ENCODE measurements around the gene SREK1IP1. TPM values are rescaled to one million over a fixed set of nuclear protein-coding genes. Genes with fewer than 3 reads are reported as not detected.

Gene SREK1IP1
- total and polyA plus RNA-seq, 9 of the 15 experiments (the other 6 are each of a cell fraction or from before 2014, with no cell fraction given), result 6.9 to 45.2 (median 21.7) TPM

DNA sequence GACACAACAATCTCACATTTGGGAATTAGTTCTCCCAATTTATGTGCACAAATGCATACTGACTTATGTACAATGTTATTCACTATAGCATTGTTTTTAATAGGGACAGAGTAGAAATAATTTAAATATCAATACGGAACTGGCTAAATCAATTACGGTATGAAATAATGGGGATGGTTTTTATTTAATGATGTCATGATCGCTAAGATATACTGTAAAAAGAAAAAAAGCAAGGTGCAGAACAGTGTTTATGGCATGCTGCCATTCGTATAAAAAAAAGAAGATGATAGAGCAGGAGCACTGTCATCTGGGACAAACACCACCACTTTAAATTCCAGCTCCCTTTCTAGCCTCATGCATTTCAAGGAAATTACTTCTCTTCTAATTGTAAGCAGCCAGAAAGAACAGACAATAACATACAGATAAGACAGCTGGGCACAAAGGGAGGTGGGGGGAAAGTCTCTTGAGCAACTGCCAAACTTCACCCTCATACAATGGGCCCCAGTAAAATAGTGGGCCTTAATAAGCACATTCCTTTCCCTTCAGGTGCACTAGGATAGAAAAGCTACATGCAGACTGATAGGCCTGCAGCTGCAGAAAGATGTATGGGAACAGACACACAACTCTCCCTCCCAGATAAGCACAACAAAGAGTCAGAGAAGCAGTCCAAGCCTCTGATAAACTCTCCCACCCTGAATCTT, 8.4 kb downstream of the SREK1IP1 start (continued):
- TF ChIP-seq, protein P1, sequence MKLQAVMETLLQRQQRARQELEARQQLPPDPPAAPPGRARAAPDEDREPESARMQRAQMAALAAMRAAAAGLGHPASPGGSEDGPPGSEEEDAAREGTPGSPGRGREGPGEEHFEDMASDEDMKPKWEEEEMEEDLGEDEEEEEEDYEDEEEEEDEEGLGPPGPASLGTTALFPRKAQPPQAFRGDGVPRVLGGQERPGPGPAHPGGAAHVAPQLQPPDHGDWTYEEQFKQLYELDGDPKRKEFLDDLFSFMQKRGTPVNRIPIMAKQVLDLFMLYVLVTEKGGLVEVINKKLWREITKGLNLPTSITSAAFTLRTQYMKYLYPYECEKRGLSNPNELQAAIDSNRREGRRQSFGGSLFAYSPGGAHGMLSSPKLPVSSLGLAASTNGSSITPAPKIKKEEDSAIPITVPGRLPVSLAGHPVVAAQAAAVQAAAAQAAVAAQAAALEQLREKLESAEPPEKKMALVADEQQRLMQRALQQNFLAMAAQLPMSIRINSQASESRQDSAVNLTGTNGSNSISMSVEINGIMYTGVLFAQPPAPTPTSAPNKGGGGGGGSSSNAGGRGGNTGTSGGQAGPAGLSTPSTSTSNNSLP (IDR thresholded peaks at IDR 0.05; ENCODE audit: borderline replicate concordance, low read depth, low read length), result 0 out of 2 replicates have a peak, but pooled peaks have one; percentile 11
- no peak for TF ChIP-seq ZNF184 (CRISPR knock-in tag; IDR thresholded peaks at IDR 0.05)
- TF ChIP-seq CEBPB (tag; IDR thresholded peaks at IDR 0.05), result peak; percentile 55; the same call in 1 of the 2 replicates
- TF ChIP-seq NEUROD1 (IDR thresholded peaks at IDR 0.05; ENCODE audit: borderline replicate concordance, low read depth, low read length, partially characterized antibody), result no peak
- TF ChIP-seq HDAC6 (IDR thresholded peaks at IDR 0.05; ENCODE audit: low read depth, low read length), result no peak
- TF ChIP-seq HDAC2 (IDR thresholded peaks at IDR 0.05), result no peak
- TF ChIP-seq U2AF1 (optimal IDR thresholded peaks at IDR 0.05; ENCODE audit: low read depth, low read length), result no peak
- TF ChIP-seq ZNF707 (CRISPR knock-in tag; conservative IDR thresholded peaks at IDR 0.05), result no peak
- TF ChIP-seq EGR1 (conservative IDR thresholded peaks at IDR 0.05), result no peak
- TF ChIP-seq GTF2A2 (tag; IDR thresholded peaks at IDR 0.05), result no peak
- TF ChIP-seq DPF2 (IDR thresholded peaks at IDR 0.05), result 0 out of 2 replicates have a peak, but pooled peaks have one; percentile 39
- TF ChIP-seq NFXL1 (CRISPR knock-in tag; IDR thresholded peaks at IDR 0.05), result no peak
- no peak for TF ChIP-seq PCBP1 (IDR thresholded peaks at IDR 0.05; ENCODE audit: low read depth, low read length, poor library complexity, severe bottlenecking)
- peak; percentile 77 for TF ChIP-seq TCF3 (CRISPR knock-in tag; IDR thresholded peaks at IDR 0.05)
- TF ChIP-seq TARDBP (IDR thresholded peaks at IDR 0.05), result no peak
- TF ChIP-seq, protein P2, sequence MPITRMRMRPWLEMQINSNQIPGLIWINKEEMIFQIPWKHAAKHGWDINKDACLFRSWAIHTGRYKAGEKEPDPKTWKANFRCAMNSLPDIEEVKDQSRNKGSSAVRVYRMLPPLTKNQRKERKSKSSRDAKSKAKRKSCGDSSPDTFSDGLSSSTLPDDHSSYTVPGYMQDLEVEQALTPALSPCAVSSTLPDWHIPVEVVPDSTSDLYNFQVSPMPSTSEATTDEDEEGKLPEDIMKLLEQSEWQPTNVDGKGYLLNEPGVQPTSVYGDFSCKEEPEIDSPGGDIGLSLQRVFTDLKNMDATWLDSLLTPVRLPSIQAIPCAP (CRISPR knock-in tag; IDR thresholded peaks at IDR 0.05; ENCODE audit: borderline replicate concordance), result no peak
- TF ChIP-seq ATF2 (CRISPR knock-in tag; IDR thresholded peaks at IDR 0.05), result no peak
- TF ChIP-seq, protein P3, sequence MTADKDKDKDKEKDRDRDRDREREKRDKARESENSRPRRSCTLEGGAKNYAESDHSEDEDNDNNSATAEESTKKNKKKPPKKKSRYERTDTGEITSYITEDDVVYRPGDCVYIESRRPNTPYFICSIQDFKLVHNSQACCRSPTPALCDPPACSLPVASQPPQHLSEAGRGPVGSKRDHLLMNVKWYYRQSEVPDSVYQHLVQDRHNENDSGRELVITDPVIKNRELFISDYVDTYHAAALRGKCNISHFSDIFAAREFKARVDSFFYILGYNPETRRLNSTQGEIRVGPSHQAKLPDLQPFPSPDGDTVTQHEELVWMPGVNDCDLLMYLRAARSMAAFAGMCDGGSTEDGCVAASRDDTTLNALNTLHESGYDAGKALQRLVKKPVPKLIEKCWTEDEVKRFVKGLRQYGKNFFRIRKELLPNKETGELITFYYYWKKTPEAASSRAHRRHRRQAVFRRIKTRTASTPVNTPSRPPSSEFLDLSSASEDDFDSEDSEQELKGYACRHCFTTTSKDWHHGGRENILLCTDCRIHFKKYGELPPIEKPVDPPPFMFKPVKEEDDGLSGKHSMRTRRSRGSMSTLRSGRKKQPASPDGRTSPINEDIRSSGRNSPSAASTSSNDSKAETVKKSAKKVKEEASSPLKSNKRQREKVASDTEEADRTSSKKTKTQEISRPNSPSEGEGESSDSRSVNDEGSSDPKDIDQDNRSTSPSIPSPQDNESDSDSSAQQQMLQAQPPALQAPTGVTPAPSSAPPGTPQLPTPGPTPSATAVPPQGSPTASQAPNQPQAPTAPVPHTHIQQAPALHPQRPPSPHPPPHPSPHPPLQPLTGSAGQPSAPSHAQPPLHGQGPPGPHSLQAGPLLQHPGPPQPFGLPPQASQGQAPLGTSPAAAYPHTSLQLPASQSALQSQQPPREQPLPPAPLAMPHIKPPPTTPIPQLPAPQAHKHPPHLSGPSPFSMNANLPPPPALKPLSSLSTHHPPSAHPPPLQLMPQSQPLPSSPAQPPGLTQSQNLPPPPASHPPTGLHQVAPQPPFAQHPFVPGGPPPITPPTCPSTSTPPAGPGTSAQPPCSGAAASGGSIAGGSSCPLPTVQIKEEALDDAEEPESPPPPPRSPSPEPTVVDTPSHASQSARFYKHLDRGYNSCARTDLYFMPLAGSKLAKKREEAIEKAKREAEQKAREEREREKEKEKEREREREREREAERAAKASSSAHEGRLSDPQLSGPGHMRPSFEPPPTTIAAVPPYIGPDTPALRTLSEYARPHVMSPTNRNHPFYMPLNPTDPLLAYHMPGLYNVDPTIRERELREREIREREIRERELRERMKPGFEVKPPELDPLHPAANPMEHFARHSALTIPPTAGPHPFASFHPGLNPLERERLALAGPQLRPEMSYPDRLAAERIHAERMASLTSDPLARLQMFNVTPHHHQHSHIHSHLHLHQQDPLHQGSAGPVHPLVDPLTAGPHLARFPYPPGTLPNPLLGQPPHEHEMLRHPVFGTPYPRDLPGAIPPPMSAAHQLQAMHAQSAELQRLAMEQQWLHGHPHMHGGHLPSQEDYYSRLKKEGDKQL (CRISPR knock-in tag; IDR thresholded peaks at IDR 0.05; ENCODE audit: borderline replicate concordance), result no peak
